Measurements from ENCODE around the gene DCBLD1.

Gene DCBLD1

DNA sequence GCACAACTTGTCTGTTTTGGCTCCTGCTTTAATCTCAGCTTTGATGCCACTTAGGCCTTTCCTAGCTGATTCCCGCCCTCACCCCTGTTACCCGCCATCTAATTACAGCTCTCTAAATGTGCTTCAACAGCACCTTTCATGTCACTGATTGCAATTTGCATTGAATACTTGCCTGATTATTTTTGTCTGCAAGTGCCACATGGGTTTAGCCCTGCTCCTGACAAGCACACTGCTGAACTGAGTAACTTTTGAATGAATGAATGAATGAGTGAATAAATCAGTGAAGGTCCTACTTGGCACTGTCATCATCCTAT lies 591 bp upstream of the DCBLD1 start:
- no peak for DNase-seq (ENCODE audit: low read depth)
- TF ChIP-seq, protein P1, sequence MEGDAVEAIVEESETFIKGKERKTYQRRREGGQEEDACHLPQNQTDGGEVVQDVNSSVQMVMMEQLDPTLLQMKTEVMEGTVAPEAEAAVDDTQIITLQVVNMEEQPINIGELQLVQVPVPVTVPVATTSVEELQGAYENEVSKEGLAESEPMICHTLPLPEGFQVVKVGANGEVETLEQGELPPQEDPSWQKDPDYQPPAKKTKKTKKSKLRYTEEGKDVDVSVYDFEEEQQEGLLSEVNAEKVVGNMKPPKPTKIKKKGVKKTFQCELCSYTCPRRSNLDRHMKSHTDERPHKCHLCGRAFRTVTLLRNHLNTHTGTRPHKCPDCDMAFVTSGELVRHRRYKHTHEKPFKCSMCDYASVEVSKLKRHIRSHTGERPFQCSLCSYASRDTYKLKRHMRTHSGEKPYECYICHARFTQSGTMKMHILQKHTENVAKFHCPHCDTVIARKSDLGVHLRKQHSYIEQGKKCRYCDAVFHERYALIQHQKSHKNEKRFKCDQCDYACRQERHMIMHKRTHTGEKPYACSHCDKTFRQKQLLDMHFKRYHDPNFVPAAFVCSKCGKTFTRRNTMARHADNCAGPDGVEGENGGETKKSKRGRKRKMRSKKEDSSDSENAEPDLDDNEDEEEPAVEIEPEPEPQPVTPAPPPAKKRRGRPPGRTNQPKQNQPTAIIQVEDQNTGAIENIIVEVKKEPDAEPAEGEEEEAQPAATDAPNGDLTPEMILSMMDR (IDR thresholded peaks at IDR 0.05; ENCODE audit: low read depth, low read length, missing control alignments) = no peak
- peak overlapping the region; percentile 69 for H3K4me3 ChIP-seq (ENCODE audit: low read depth, low read length)

DNA sequence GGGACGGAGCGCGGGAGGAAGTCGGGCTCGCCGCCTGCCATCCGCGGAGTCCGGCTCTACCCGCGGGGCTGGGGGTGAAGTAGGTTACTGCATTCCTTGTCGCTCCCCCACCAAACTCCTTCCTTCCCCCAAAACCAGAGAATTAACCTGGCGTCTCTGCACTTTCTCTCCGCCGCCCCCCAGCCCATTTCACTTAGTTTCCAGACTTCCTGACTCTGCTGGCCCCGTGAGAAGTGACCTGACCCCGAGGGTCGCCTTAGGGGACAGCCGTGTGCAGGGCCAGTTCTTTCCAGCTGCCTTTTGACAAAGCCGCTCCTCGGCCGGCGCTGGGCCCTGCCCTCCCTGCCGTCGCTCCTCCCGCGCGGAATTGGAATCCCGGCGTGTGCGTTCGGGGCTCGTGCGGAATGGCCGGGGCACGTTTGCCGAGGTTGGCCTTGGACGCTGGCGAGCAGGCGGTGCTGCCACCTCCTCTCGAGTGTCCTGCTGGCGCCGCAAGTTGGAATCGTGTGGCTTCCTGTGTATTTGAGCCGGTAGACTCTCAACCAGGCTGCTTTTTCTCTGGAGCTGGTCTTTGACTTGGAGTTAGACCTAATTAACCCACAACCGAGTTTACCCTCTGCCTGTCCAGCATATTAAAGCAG lies 650 bp downstream of the DCBLD1 start:
- no peak for DNase-seq (ENCODE audit: low read depth)
- H3K4me3 ChIP-seq (ENCODE audit: low read depth, low read length) = peak overlapping the region; percentile 69
- TF ChIP-seq, protein P1 (IDR thresholded peaks at IDR 0.05; ENCODE audit: low read depth, low read length, missing control alignments) = no peak

DNA sequence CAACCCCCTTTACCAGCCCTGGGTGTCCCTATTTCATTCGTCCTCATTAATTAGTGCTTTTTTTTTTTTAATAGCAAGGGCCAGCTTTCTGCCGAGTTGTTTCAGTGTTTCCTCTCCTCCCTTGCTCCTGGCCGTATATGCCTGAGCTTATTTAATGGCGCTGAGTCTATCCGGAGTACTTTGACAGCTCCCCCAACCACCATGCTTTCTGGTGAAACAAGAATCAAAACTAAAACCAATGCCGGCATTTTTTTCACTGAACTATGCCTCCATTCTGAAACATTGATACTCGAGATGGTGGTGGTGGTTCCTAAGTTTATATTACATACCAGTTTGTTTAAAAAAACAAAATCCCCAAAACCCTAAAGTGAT lies 1.2 kb downstream of the DCBLD1 start:
- no peak for DNase-seq (ENCODE audit: low read depth)
- TF ChIP-seq, protein P1 (IDR thresholded peaks at IDR 0.05; ENCODE audit: low read depth, low read length, missing control alignments) = no peak
- peak overlapping the region; percentile 69 for H3K4me3 ChIP-seq (ENCODE audit: low read depth, low read length)

DNA sequence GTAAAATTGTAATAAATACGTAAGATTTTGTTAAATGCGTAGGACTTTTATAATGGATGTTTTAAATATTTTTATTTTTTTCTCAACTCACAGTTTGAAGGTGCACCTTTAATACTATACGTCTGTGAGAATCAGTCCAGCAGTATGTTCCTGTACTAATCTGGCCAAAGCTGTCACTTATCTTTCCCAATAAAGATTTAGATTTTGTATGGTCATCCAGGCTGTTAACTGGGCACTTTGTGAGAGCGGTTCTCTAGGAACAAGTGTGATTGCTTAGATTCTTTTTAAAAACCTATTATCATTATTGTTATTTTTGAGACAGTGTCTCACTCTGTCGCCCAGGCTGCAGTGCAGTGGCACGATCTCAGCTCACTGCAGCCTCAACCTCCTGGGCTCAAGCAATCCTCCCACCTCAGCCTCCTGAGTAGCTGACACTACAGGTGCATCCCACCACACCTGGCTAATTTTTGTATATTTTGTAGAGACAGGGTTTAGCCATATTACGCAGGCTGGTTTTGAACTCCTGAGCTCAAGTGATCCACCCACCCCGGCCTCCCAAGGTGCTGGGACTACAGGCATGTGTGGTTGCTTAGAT lies 1.7 kb downstream of the DCBLD1 start:
- peak overlapping the region; percentile 69 for H3K4me3 ChIP-seq (ENCODE audit: low read depth, low read length)
- TF ChIP-seq, protein P1 (IDR thresholded peaks at IDR 0.05; ENCODE audit: low read depth, low read length, missing control alignments) = no peak
- no peak for DNase-seq (ENCODE audit: low read depth)

DNA sequence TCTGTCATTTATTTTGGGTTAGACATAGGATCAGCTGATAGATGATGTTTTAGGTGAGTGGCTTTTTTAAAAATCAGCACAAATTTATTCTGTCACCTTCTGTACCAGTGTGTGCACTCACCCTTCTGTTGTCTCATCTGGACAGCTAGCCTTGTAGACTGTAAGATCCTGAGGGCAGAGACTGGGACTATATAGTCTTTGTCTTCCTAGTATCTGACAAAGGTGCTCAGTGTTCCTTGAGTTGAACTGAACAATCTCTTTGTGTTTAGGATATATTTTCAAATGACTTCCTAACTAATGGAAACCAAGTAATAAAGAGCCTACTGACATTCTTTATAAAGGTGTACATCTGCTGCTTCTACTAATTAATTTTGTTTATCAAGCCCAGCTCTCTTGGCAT lies 3.0 kb downstream of the DCBLD1 start:
- H3K4me3 ChIP-seq (ENCODE audit: low read depth, low read length) = no peak overlapping the region
- DNase-seq (ENCODE audit: low read depth) = no peak
- TF ChIP-seq, protein P1 (IDR thresholded peaks at IDR 0.05; ENCODE audit: low read depth, low read length, missing control alignments) = no peak

DNA sequence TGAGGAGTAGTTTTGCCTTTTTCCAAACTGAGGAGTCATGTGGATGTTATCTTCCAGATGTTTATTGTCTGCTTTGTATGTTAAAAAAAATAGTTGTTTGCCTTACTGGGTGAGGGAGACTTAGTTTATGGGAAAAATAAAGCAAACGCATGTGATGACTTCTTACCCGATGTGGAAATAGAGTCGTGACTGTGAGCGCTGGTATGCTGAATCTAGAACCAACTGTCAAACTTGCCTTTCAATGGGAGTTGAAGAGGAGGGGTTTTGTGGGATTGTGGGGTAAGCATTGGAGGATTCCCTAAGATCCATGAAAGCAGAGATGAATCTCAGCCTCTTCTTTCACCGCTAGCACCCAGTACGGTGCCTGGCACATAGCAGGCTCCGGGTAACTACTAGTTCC lies 5.3 kb downstream of the DCBLD1 start:
- DNase-seq (ENCODE audit: low read depth) = no peak
- H3K4me3 ChIP-seq (ENCODE audit: low read depth, low read length) = no peak overlapping the region
- TF ChIP-seq, protein P1 (IDR thresholded peaks at IDR 0.05; ENCODE audit: low read depth, low read length, missing control alignments) = no peak

DNA sequence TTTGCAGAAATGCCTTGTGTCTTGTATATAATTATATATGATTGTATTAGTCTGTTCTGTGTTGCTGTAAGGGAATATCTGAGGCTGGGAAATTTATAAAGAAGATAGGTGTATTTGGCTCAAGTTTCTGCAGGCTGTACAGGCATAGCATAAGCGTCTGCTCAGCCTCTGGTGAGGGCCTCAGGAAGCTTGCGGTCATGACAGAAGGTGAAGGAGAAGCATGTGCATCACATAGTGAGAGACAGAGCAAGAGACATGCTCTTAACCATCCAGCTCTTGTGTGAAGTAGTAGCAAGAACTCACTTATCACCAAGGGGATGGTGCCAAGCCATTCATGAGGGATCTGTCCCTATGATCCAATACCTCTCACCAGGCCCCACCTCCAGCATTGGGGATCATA lies 6.5 kb downstream of the DCBLD1 start:
- TF ChIP-seq, protein P1 (IDR thresholded peaks at IDR 0.05; ENCODE audit: low read depth, low read length, missing control alignments) = no peak
- H3K4me3 ChIP-seq (ENCODE audit: low read depth, low read length) = no peak overlapping the region
- no peak for DNase-seq (ENCODE audit: low read depth)
